ENCODE measurements around the gene ARHGAP42.

ARHGAP42 gene

GRCh38 chr11:100715165-100715761 lies 28.2 kb downstream of the ARHGAP42 start:
- no peak for TF ChIP-seq CTCF (IDR thresholded peaks at IDR 0.05)

GRCh38 chr11:100716838-100717237 lies 29.8 kb downstream of the ARHGAP42 start:
- TF ChIP-seq CTCF (IDR thresholded peaks at IDR 0.05) = no peak

- TF ChIP-seq CTCF (IDR thresholded peaks at IDR 0.05) = no peak
Measured at GRCh38 chr11:100719362-100719761, 32.3 kb downstream of the ARHGAP42 start.

- TF ChIP-seq CTCF (IDR thresholded peaks at IDR 0.05) = no peak
Measured at GRCh38 chr11:100719809-100720221, 32.7 kb downstream of the ARHGAP42 start.

- no peak for TF ChIP-seq CTCF (IDR thresholded peaks at IDR 0.05)
Measured at GRCh38 chr11:100726680-100727079, 39.6 kb downstream of the ARHGAP42 start.

GRCh38 chr11:100727410-100727809 lies 40.3 kb downstream of the ARHGAP42 start:
- no peak for TF ChIP-seq CTCF (IDR thresholded peaks at IDR 0.05)

- no peak for TF ChIP-seq CTCF (IDR thresholded peaks at IDR 0.05)
Measured at GRCh38 chr11:100730266-100730665, 43.2 kb downstream of the ARHGAP42 start.

GRCh38 chr11:100731471-100731870 lies 44.4 kb downstream of the ARHGAP42 start:
- no peak for TF ChIP-seq CTCF (IDR thresholded peaks at IDR 0.05)
